Thoracic aorta (tissue), 2 donors: ENCODE data around the gene CADM2. TPM values are rescaled to one million over a fixed set of nuclear protein-coding genes. Genes with fewer than 3 reads are reported as not detected.

Experiments used
- ATAC-seq: fragments of 150-250 bp; one replicate; pipeline ENCODE4 v1.8.0; 2017; ENCODE audit warnings: low read depth; ENCODE audit not compliant: insufficient number of reproducible peaks, low FRiP score
- DNase-seq: peaks from one replicate; pipeline ENCODE4 v3.0.0-alpha.2; 2020; ENCODE audit warnings: low spot score
- H3K27ac ChIP-seq, 2 donors: fragments of 200-600 bp; sonication (generic); 1 replicate in 1 of 2; 2 replicates in 1 of 2; pipeline ENCODE4 v1.5.1; 2016; ENCODE audit warnings: mild to moderate bottlenecking in 2 of 2, moderate library complexity in 2 of 2
- H3K27me3 ChIP-seq: fragments of 200-600 bp; sonication (generic); replicated peaks from 2 replicates; pipeline ENCODE4 v1.6.0; 2016; ENCODE audit warnings: mild to moderate bottlenecking; ENCODE audit not compliant: insufficient read depth
- H3K36me3 ChIP-seq: fragments of 200-600 bp; sonication (generic); one replicate; pipeline ENCODE4 v1.5.1; 2016
- H3K4me1 ChIP-seq, 2 donors: fragments of 200-600 bp; sonication (generic); 1 replicate in 1 of 2; 2 replicates in 1 of 2; pipeline versions ENCODE4 v1.5.1 to v1.6.0; 2016; ENCODE audit warnings: low read depth in 2 of 2, mild to moderate bottlenecking in 1 of 2; ENCODE audit not compliant: control insufficient read depth in 1 of 2
- H3K4me3 ChIP-seq: fragments of 200-600 bp; sonication (generic); 2 replicates; pipeline ENCODE4 v1.5.1; 2016; ENCODE audit warnings: mild to moderate bottlenecking
- H3K9me3 ChIP-seq: fragments of 200-600 bp; sonication (generic); 2 replicates; pipeline ENCODE4 v1.5.1; 2016
- total RNA-seq, 2 donors: library from RNA; depleted of rRNA; stranded (reverse); fragments of >200 nt; gene quantifications; one replicate each; pipeline versions ENCODE4 v1.1.0 to v1.2.3, GENCODE V29; 2016
- TF ChIP-seq, protein P1 (sequence below): fragments of 200-600 bp; sonication (generic); IDR thresholded peaks from one replicate; pipeline ENCODE4 v1.5.1; 2019; ENCODE audit warnings: antibody characterized with exemption

The CADM2 gene
- total RNA-seq, 2 donors from 2014 or later = 1.8 TPM; not detected in 1

- Histone ChIP-seq H3K4me3 (no peak overlapping the region), H3K27me3 (no peaks in the 10 kb centered on the region), H3K36me3 (no peaks in the 10 kb centered on the region), H3K9me3 (no peaks in the 10 kb centered on the region), H3K27ac (no peak overlapping the region), H3K4me1 (no peaks in the 10 kb centered on the region)
- DNase-seq (no peak), ATAC-seq (no peak)
- TF ChIP-seq, protein P1, sequence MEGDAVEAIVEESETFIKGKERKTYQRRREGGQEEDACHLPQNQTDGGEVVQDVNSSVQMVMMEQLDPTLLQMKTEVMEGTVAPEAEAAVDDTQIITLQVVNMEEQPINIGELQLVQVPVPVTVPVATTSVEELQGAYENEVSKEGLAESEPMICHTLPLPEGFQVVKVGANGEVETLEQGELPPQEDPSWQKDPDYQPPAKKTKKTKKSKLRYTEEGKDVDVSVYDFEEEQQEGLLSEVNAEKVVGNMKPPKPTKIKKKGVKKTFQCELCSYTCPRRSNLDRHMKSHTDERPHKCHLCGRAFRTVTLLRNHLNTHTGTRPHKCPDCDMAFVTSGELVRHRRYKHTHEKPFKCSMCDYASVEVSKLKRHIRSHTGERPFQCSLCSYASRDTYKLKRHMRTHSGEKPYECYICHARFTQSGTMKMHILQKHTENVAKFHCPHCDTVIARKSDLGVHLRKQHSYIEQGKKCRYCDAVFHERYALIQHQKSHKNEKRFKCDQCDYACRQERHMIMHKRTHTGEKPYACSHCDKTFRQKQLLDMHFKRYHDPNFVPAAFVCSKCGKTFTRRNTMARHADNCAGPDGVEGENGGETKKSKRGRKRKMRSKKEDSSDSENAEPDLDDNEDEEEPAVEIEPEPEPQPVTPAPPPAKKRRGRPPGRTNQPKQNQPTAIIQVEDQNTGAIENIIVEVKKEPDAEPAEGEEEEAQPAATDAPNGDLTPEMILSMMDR = no peak
These were observed 576.7 kb downstream of the CADM2 start for GRCh38 chr3:85535517-85535916.

DNA sequence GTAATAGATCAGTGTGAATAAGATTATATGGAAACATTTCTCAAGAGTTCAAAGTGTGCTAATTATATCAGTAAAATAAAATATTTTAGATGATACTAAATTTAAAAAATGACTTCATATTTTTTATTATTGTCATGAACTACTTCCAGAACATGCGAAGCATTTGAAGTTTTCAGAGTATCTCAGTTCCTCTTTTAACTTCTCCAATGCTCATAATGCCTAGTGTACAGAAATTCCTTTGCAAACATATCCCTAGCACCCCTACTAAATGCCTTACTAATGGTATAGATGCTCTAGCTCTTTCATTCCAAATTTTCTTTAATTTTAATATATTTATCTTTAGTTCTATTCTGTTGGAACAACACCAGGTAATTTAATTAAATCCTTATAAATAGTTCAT, 580.4 kb downstream of the CADM2 start:
- ATAC-seq (no peak), DNase-seq (no peak)
- Histone ChIP-seq H3K27me3 (no peaks in the 10 kb centered on the region), H3K36me3 (no peaks in the 10 kb centered on the region), H3K4me1 (no peaks in the 10 kb centered on the region), H3K4me3 (no peak overlapping the region), H3K27ac (no peak overlapping the region), H3K9me3 (no peaks in the 10 kb centered on the region)
- TF ChIP-seq, protein P1 = no peak

DNA sequence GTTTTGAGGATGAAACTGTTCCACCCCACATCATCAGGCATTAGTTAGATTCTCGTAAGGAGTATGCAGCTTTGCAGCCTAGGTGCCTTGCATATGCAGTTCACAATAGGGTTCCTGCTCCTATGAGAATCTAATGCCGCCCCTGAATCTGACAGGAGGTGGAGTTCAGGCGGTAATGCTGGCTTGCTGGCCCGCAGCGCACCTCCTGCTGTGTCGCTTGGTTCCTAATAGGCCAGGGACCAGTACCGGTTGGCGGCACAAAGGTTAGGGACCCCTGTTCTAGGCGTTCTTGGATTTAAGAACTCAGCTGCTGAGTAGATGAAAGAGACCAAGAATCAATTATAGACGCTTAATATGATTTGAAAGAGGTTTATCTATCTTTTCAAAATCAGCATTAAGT, 595.4 kb downstream of the CADM2 start:
- Histone ChIP-seq H3K27ac (no peak overlapping the region), H3K4me3 (no peak overlapping the region), H3K36me3 (no peaks in the 10 kb centered on the region), H3K9me3 (no peaks in the 10 kb centered on the region), H3K27me3 (no peaks in the 10 kb centered on the region), H3K4me1 (no peaks in the 10 kb centered on the region)
- TF ChIP-seq, protein P1 = no peak
- ATAC-seq = no peak
- DNase-seq = no peak

DNA sequence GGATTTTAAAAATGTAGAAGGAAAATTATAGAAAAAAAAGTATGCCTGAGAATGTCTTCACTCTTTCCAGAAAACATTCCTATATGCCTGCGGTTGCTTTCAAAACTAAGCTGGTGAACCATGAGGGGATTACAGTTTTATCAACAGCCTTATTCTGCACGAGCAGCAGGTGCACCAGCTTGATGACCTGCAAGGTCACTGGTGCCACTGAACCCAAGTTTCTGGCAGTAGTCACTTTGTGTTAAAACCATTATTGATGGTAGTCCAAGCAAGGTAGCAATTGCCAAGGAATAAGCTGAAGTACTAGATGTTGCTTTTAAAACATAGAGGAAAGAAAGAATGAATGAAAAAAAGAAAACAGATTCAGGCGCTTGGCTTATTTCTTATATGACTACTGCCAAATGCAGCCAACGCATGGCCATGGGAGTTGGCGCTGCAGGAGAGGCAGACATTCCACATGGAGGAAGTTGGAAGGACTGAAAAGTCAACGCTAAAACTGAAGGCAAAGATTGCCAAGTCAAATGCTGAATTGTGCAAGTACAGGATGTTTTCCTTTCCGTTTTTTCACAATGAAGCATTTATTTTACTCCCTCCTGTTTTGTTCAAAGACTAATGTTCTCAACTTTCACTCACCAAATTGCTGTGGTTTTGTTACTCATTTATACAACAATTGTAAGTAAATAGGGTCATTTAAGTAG, 601.4 kb downstream of the CADM2 start:
- Histone ChIP-seq H3K36me3 (no peaks in the 10 kb centered on the region), H3K9me3 (no peaks in the 10 kb centered on the region), H3K4me3 (no peak overlapping the region), H3K4me1 (peaks cover 8 to 13% of the 10 kb centered on the region in 2 donors), H3K27ac (no peak overlapping the region), H3K27me3 (no peaks in the 10 kb centered on the region)
- peak; percentile 28 for ATAC-seq
- TF ChIP-seq, protein P1 = no peak
- DNase-seq = no peak

- ATAC-seq = no peak
- Histone ChIP-seq H3K9me3 (no peaks in the 10 kb centered on the region), H3K27me3 (no peaks in the 10 kb centered on the region), H3K4me3 (no peak overlapping the region), H3K27ac (no peak overlapping the region), H3K36me3 (no peaks in the 10 kb centered on the region), H3K4me1 (no peaks in the 10 kb centered on the region)
- DNase-seq = no peak
- TF ChIP-seq, protein P1 = peak; percentile 52
These were observed 608.4 kb downstream of the CADM2 start for GRCh38 chr3:85567071-85567676.
